Left ventricle myocardium inferior (tissue), 1 donor: ENCODE results near the gene C6orf47. TPM values are rescaled to one million over a fixed set of nuclear protein-coding genes. Genes with fewer than 3 reads are reported as not detected.
A peak's percentile ranks its signal among the peaks of the same experiment; 100 is the strongest.

Experiments used
- DNase-seq: peaks from one replicate; pipeline ENCODE4 v3.0.0-alpha.2; 2020
- H3K27ac ChIP-seq: fragments of 200-600 bp; replicated peaks from 2 replicates; pipeline ENCODE4 v1.8.0; 2021
- H3K27me3 ChIP-seq: fragments of 200-600 bp; 2 replicates; pipeline ENCODE4 v1.8.0; 2021; ENCODE audit warnings: low read depth
- H3K36me3 ChIP-seq: fragments of 200-600 bp; 2 replicates; pipeline ENCODE4 v1.8.0; 2021
- H3K4me1 ChIP-seq: fragments of 200-600 bp; 2 replicates; pipeline ENCODE4 v1.8.0; 2021
- H3K4me3 ChIP-seq: fragments of 200-600 bp; 2 replicates; pipeline ENCODE4 v1.8.0; 2021; ENCODE audit warnings: mild to moderate bottlenecking, moderate library complexity
- H3K9me3 ChIP-seq: fragments of 200-600 bp; replicated peaks from 2 replicates; pipeline ENCODE4 v1.8.0; 2021
- intact Hi-C: fragments of 100-400 bp; cut with micrococcal nuclease; formaldehyde crosslinking; loops from one replicate; pipeline ENCODE4 v1.11.0; 2022
- total RNA-seq: library from RNA; stranded (reverse); fragmentation: NEBNext Ultra II Directional; extraction: Animal tissue kit (Norgen Biotek cat#: 25700); gene quantifications from one replicate; pipeline ENCODE4 v1.2.1, GENCODE V29; 2021
- TF ChIP-seq, protein P1 (sequence below): fragments of 200-600 bp; IDR thresholded peaks from 2 replicates; pipeline ENCODE4 v1.8.0; 2021; ENCODE audit warnings: antibody characterized with exemption, mild to moderate bottlenecking, borderline replicate concordance
- donor health status: DM: no; HTN: yes; CAD: no; lungs with severe emphysema.

Gene C6orf47
- total RNA-seq, 1 donor from 2014 or later = 16.9 TPM

DNA sequence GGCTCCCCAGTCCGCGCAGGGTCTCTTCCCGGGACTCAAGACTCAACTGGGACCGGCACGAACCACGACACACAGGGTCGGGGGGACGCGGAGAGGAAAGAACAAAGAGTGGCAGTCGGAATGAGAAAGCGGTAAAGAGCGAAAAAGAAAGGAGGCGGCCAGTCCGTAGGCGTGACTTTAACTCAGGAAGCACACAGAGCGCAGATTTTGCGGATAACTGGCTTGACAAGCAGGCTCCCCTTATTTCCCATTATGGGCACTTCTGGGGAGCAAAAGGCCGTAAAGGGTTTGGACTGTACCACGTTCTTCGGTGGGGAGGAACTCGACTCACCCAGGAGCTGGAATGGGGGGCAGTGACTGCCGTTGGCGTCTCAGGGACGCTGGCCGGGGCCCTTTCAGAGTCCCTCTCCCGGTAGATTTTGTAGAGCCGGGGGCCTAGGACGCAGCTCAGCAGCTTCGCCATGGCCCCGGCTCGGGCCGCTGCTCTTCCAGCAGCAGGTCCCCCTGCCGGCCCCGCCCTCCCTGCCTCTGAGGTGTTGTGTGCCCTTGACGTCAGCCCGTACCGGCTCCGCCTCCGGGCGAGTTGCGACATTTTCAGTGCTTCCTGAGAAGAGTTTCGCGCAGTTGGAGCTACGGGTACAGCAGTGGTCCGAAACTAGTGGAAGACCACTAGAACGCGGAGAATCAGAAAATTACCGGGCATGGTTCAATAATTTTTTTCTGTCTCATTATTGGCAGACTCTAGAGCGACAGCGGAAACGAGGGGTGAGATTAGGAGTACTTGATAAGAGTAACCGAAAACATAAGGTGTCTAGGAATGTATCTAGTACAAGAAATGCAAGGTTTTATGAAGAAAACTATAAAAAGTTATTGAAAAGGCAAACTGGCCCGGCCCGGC is 42.5 kb upstream of the C6orf47 start, which contains the start of gene ABHD16A:
Gene ABHD16A, minus strand, starts transcription at position 506 of the 898 bp plus-strand sequence. Its CDS starts 43 bp downstream, at position 463.
- H3K4me1 ChIP-seq = peaks cover 43% of the 10 kb centered on the region
- H3K27me3 ChIP-seq = no peaks in the 10 kb centered on the region
- H3K36me3 ChIP-seq = peaks cover 19% of the 10 kb centered on the region
- H3K4me3 ChIP-seq = peak within 1 kb of the TSS; percentile 90
- H3K27ac ChIP-seq = peak within 1 kb of the TSS; percentile 99
- H3K9me3 ChIP-seq = no peaks in the 10 kb centered on the region
- TF ChIP-seq, protein P1, sequence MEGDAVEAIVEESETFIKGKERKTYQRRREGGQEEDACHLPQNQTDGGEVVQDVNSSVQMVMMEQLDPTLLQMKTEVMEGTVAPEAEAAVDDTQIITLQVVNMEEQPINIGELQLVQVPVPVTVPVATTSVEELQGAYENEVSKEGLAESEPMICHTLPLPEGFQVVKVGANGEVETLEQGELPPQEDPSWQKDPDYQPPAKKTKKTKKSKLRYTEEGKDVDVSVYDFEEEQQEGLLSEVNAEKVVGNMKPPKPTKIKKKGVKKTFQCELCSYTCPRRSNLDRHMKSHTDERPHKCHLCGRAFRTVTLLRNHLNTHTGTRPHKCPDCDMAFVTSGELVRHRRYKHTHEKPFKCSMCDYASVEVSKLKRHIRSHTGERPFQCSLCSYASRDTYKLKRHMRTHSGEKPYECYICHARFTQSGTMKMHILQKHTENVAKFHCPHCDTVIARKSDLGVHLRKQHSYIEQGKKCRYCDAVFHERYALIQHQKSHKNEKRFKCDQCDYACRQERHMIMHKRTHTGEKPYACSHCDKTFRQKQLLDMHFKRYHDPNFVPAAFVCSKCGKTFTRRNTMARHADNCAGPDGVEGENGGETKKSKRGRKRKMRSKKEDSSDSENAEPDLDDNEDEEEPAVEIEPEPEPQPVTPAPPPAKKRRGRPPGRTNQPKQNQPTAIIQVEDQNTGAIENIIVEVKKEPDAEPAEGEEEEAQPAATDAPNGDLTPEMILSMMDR = peak; percentile 24
- intact Hi-C loops = no loop called here
- peak; percentile 99 for DNase-seq

DNA sequence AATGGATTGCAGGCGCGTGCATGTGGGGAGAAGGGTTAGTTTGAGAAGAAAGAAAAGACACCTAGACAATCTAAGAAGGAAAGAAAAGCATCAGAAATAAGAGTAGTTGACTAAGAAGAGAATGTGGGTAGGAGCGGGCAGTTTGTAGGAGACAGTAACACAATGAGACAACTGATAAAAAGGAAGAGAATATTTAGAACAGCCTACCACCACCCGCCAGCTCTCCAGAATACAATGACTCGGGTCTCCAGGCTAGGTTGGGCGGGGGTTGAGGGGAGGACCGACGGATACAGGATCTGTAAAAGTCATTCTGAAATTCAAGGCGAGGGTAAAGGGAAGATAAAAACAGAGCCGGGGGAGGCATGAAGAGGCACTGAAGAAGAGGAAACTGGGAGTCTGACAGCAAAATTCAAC is 41.8 kb upstream of the C6orf47 start:
- no peak for DNase-seq
- peak overlapping the region; percentile 90 for H3K4me3 ChIP-seq
- H3K27me3 ChIP-seq = no peaks in the 10 kb centered on the region
- peaks cover 20% of the 10 kb centered on the region for H3K36me3 ChIP-seq
- peaks cover 43% of the 10 kb centered on the region for H3K4me1 ChIP-seq
- TF ChIP-seq, protein P1 = no peak
- no peaks in the 10 kb centered on the region for H3K9me3 ChIP-seq
- intact Hi-C loops = no loop called here
- peak overlapping the region; percentile 99 for H3K27ac ChIP-seq

DNA sequence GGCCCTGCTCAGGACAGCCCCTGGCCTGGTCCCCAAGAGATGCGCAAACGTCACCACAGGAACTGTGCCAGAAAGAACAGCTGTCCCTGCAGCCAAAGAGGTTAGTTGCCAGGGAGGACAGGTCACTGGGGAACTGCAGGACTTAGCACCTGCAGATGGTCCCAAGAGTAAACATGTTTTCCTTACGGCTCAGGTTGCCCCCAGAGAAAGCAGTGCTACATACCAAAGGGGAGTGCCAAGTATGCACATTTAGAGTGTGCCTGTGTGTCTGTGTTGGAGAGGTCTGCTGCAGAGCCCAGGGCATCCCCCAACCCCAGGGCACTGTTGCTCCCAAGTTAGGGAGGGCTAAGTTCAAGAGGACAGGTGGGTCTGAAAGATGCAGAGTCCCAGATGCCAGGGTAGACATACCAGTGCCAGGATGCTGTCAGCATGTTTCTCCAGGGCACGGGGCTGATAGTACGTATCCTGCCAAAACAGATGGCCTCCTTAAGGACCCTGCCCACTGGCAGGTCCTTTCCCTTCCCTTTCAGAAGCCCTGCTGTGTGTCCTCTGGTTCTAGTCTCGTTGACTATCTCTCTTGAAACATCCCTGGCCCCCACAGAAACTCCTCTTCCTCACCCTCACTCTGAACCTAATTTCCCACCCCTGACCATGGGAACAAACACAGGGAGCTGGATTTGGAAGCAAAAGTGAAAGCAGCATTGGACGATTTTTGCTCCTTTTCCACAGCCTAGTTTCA is 41.3 kb upstream of the C6orf47 start:
- no peaks in the 10 kb centered on the region for H3K9me3 ChIP-seq
- DNase-seq = peak; percentile 57
- peak overlapping the region; percentile 99 for H3K27ac ChIP-seq
- peak overlapping the region; percentile 90 for H3K4me3 ChIP-seq
- peaks cover 26% of the 10 kb centered on the region for H3K36me3 ChIP-seq
- intact Hi-C loops = no loop called here
- TF ChIP-seq, protein P1 = no peak
- H3K27me3 ChIP-seq = no peaks in the 10 kb centered on the region
- peaks cover 43% of the 10 kb centered on the region for H3K4me1 ChIP-seq

DNA sequence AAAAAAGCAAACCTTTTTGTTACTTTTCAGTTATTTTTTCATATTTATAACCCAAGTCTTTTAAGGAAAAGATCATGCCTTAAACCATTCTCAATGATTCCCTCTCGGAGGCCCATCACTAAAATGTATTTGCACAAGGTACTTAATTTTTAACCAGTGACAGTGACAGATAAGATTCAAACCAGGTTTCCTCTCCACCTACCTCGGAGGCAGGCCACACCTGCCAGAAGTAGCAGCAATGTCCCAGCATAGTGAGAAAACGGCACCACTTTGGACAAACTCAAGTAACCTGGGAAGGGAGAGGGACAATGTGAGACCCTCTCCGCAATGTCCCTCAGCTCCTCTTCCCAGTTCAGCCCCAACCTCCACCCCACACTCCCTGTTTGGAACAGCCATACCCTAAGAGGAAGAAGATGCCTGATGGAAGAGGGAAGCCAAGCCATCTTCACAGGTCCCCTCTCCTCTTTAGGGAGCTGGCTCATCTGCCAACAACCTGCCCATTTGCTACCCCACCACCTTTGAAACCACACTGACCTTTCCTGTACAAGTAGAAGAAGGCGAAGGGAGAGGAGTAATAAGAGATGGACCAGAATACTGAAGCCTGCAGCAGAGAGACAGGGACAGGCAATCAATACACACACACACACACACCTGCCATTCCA is 40.3 kb upstream of the C6orf47 start:
- DNase-seq = no peak
- H3K4me3 ChIP-seq = peak overlapping the region; percentile 90
- intact Hi-C loops = no loop called here
- peaks cover 36% of the 10 kb centered on the region for H3K36me3 ChIP-seq
- peaks cover 43% of the 10 kb centered on the region for H3K4me1 ChIP-seq
- no peaks in the 10 kb centered on the region for H3K27me3 ChIP-seq
- TF ChIP-seq, protein P1 = no peak
- H3K27ac ChIP-seq = peak overlapping the region; percentile 99
- H3K9me3 ChIP-seq = no peaks in the 10 kb centered on the region

DNA sequence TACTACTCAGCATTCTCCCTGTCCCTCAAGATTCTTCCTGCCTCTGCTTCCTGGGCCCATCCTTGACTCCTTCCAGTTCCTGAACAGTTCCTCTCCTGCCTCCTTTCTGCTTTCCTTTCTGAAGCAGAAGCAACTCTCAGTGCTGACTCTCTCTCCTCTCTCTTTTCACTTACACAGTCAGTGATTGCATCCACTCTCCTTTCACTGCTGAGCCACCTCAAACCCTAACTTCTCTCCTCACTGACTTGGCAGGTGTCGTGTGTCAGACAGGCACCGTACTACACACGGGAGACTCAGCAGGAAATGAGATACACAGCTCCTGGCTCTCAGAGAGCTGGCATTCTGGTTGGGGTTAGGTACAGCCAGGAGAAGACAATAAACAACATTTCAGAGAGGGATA is 37.0 kb upstream of the C6orf47 start:
- Histone ChIP-seq H3K36me3 (peaks cover 68% of the 10 kb centered on the region), H3K4me1 (peaks cover 31% of the 10 kb centered on the region), H3K27me3 (no peaks in the 10 kb centered on the region), H3K4me3 (no peak overlapping the region), H3K9me3 (no peaks in the 10 kb centered on the region), H3K27ac (no peak overlapping the region)
- TF ChIP-seq, protein P1 = no peak
- intact Hi-C loops = no loop called here
- no peak for DNase-seq
